ENCODE data around the gene FOXO3.

- TF ChIP-seq CTCF (IDR thresholded peaks at IDR 0.05; ENCODE audit: insufficient read depth, low read depth, low read length) (no peak), EZH2 (IDR thresholded peaks at IDR 0.05; ENCODE audit: insufficient read depth, low read length) (no peak)
These were observed 37.7 kb downstream of the FOXO3 start for GRCh38 chr6:108598305-108598863.
